GM23338 (cell line): Measurements from ENCODE around the gene KANK4. TPM values are rescaled to one million over a fixed set of nuclear protein-coding genes. Genes with fewer than 3 reads are reported as not detected.
A peak's percentile ranks its signal among the peaks of the same experiment; 100 is the strongest.

Experiments used
- ATAC-seq: fragments of 200-7000 bp; cut with Tn5 transposase; 3 replicates; pipeline ENCODE4 v1.9.1; 2020
- DNase-seq: peaks from one replicate; pipeline ENCODE4 v3.0.0-alpha.2; 2015; ENCODE audit warnings: low spot score
- H2AFZ ChIP-seq: fragments of 200-600 bp; sonication (generic); 2 replicates; pipeline ENCODE4 v1.8.0; 2016; ENCODE audit warnings: antibody characterized with exemption, mild to moderate bottlenecking, moderate library complexity
- H3F3A ChIP-seq: fragments of 200-600 bp; sonication (generic); replicated peaks from 2 replicates; pipeline ENCODE4 v1.8.0; 2017; ENCODE audit warnings: antibody characterized with exemption, mixed run types, low read depth
- H3K27ac ChIP-seq: fragments of 200-600 bp; sonication (generic); 2 replicates; pipeline ENCODE4 v1.6.1; 2016; ENCODE audit warnings: low read depth
- H3K27me3 ChIP-seq: fragments of 200-600 bp; sonication (generic); 2 replicates; pipeline ENCODE4 v1.8.0; 2016; ENCODE audit warnings: mild to moderate bottlenecking, mixed run types, moderate library complexity; ENCODE audit not compliant: insufficient read depth
- H3K36me3 ChIP-seq: fragments of 200-600 bp; sonication (generic); 2 replicates; pipeline ENCODE4 v1.8.0; 2016; ENCODE audit warnings: mild to moderate bottlenecking; ENCODE audit not compliant: insufficient read depth
- H3K4me1 ChIP-seq: fragments of 200-600 bp; sonication (generic); 2 replicates; pipeline ENCODE4 v1.8.0; 2016; ENCODE audit warnings: mild to moderate bottlenecking, moderate library complexity; ENCODE audit not compliant: insufficient read depth
- H3K4me2 ChIP-seq: fragments of 200-600 bp; sonication (generic); 2 replicates; pipeline ENCODE4 v1.7.1; 2017; ENCODE audit warnings: mixed run types
- H3K4me3 ChIP-seq: fragments of 200-600 bp; sonication (generic); 2 replicates; pipeline ENCODE4 v1.6.1; 2016; ENCODE audit warnings: mixed run types
- H3K79me2 ChIP-seq: fragments of 200-600 bp; sonication (generic); replicated peaks from 2 replicates; pipeline ENCODE4 v1.8.0; 2017; ENCODE audit warnings: mild to moderate bottlenecking; ENCODE audit not compliant: insufficient read depth
- H3K9me2 ChIP-seq: fragments of 200-600 bp; sonication (generic); 2 replicates; pipeline ENCODE4 v1.8.0; 2017; ENCODE audit not compliant: insufficient read depth
- H4K20me1 ChIP-seq: fragments of 200-600 bp; sonication (generic); replicated peaks from 2 replicates; pipeline ENCODE4 v1.8.0; 2017; ENCODE audit warnings: mild to moderate bottlenecking; ENCODE audit not compliant: insufficient read depth
- H3K27ac Mint-ChIP-seq: 2 replicates; pipeline ENCODE4 v1.8.0; 2020; ENCODE audit warnings: inconsistent platforms, mild to moderate bottlenecking, moderate library complexity, mixed read lengths
- H3K27me3 Mint-ChIP-seq: 3 replicates; pipeline ENCODE4 v1.8.0; 2022; ENCODE audit warnings: low read depth, mild to moderate bottlenecking, moderate library complexity, mixed read lengths, inconsistent platforms; ENCODE audit not compliant: insufficient read depth, poor library complexity
- H3K36me3 Mint-ChIP-seq: 3 replicates; pipeline ENCODE4 v1.8.0; 2021; ENCODE audit warnings: low read depth, mild to moderate bottlenecking, inconsistent platforms, moderate library complexity, mixed read lengths
- H3K4me1 Mint-ChIP-seq: 3 replicates; pipeline ENCODE4 v1.8.0; 2020; ENCODE audit warnings: mild to moderate bottlenecking, inconsistent platforms, mixed read lengths
- H3K4me3 Mint-ChIP-seq: 3 replicates; pipeline ENCODE4 v1.8.0; 2021; ENCODE audit warnings: moderate library complexity, mild to moderate bottlenecking, inconsistent platforms, mixed read lengths
- H3K9me3 Mint-ChIP-seq: 3 replicates; pipeline ENCODE4 v1.8.0; 2020; ENCODE audit warnings: moderate library complexity, mild to moderate bottlenecking, inconsistent platforms, mixed read lengths
- ETS1 ChIP-seq: IDR thresholded peaks from 2 replicates; pipeline ENCODE4 v1.6.1; 2016; ENCODE audit warnings: antibody characterized with exemption
- EZH2phosphoT487 ChIP-seq: fragments of 200-600 bp; sonication (generic); IDR thresholded peaks from one replicate; pipeline ENCODE4 v1.8.1; 2018; ENCODE audit warnings: antibody characterized with exemption; ENCODE audit not compliant: unreplicated experiment
- NANOG ChIP-seq: IDR thresholded peaks from 2 replicates; pipeline ENCODE4 v1.6.1; 2016; ENCODE audit warnings: antibody characterized with exemption, borderline replicate concordance
- REST ChIP-seq: IDR thresholded peaks from one replicate; pipeline ENCODE4 v1.6.1; 2018; ENCODE audit warnings: antibody characterized with exemption; ENCODE audit not compliant: unreplicated experiment
- STAT1 ChIP-seq: IDR thresholded peaks from one replicate; pipeline ENCODE4 v1.6.1; 2016; ENCODE audit warnings: antibody characterized with exemption; ENCODE audit not compliant: unreplicated experiment
- ZNF462 ChIP-seq: fragments of 250-450 bp; sonication (Bioruptor Pico); IDR thresholded peaks from 2 replicates; pipeline ENCODE4 v1.5.0; 2020; ENCODE audit warnings: mild to moderate bottlenecking, moderate library complexity
- polyA plus RNA-seq: library from polyadenylated mRNA; unstranded; fragments of >200 nt; fragmentation: Nextera tagmentation; extraction: Ambion mirVana; gene quantifications from 2 replicates; pipeline ENCODE4 v1.2.1, GENCODE V29; 2016
- total RNA-seq: library from RNA; depleted of rRNA; stranded (reverse); fragments of >200 nt; shearing (Covaris generic); gene quantifications from 2 replicates; pipeline ENCODE4 v1.2.3, GENCODE V29; 2014

KANK4 gene
- total and polyA plus RNA-seq, 2 experiments from 2014 or later = 0.31 to 0.42 TPM

GRCh38 chr1:62301726-62302390 lies 17.4 kb downstream of the KANK4 start (continued):
- TF ChIP-seq ZNF462 = 0 out of 2 replicates have a peak, but pooled peaks have one; percentile 44

- H3K4me3 Mint-ChIP-seq = no peak overlapping the region
- H3K36me3 ChIP-seq = no peaks in the 10 kb centered on the region
- no peak for ATAC-seq
- H2AFZ ChIP-seq = no peak overlapping the region
- no peaks in the 10 kb centered on the region for H4K20me1 ChIP-seq
- no peak overlapping the region for H3K27ac ChIP-seq
- peaks cover 2% of the 10 kb centered on the region for H3K27me3 Mint-ChIP-seq
- no peaks in the 10 kb centered on the region for H3K9me3 Mint-ChIP-seq
- H3K4me1 Mint-ChIP-seq = peaks cover 17% of the 10 kb centered on the region
- H3K79me2 ChIP-seq = no peaks in the 10 kb centered on the region
- no peak overlapping the region for H3K4me3 ChIP-seq
- H3K27me3 ChIP-seq = peaks cover 5% of the 10 kb centered on the region; the same call in 1 of the 2 replicates
- H3K36me3 Mint-ChIP-seq = no peaks in the 10 kb centered on the region
- no peak for DNase-seq
- no peaks in the 10 kb centered on the region; the same call in 1 of the 2 replicates for H3K9me2 ChIP-seq
- no peak overlapping the region for H3K4me2 ChIP-seq
- peaks cover 16% of the 10 kb centered on the region for H3K4me1 ChIP-seq
- H3F3A ChIP-seq = no peaks in the 10 kb centered on the region
- no peak overlapping the region for H3K27ac Mint-ChIP-seq
- TF ChIP-seq ETS1 (no peak), NANOG (no peak), STAT1 (no peak), REST (no peak), EZH2phosphoT487 (no peak)
Observed at GRCh38 chr1:62299426-62300200, 19.6 kb downstream of the KANK4 start.
